HEK293 (cell line): ENCODE data around the gene ZSCAN12.

Experiments
- CTCF ChIA-PET: fragments of 350-600 bp; formaldehyde crosslinking; extraction: SDS; loops from one replicate; lab custom pipeline; 2021; ENCODE audit warnings: antibody characterized with exemption; lab: Yijun Ruan, JAX
- POLR2A ChIA-PET: fragments of 300-600 bp; formaldehyde crosslinking; extraction: SDS; loops from one replicate; lab custom pipeline; 2020; ENCODE audit warnings: antibody characterized with exemption, inconsistent platforms; lab: Yijun Ruan, JAX
- H3K27ac ChIP-seq: fragments of 200-500 bp; sonication (Bioruptor generic); 2 replicates; pipeline ENCODE4 v1.5.1; 2014; ENCODE audit warnings: low read depth, low read length, control low read depth, inconsistent platforms; ENCODE audit errors: extremely low read depth
- H3K36me3 ChIP-seq, 2 experiments: fragments of 200-500 bp in 1 of 2; sonication (Bioruptor generic) in 1 of 2; 1 replicate in 1 of 2; 2 replicates in 1 of 2; pipeline ENCODE4 v1.5.1; 2014 to 2017; ENCODE audit warnings: inconsistent platforms in 2 of 2, low read length in 2 of 2; ENCODE audit not compliant: control insufficient read depth in 2 of 2, insufficient read depth in 1 of 2
- H3K4me1 ChIP-seq: fragments of 200-500 bp; sonication (Bioruptor generic); 2 replicates; pipeline ENCODE4 v1.5.1; 2014; ENCODE audit warnings: mild to moderate bottlenecking, low read length, inconsistent platforms; ENCODE audit not compliant: control insufficient read depth, insufficient read depth
- H3K4me3 ChIP-seq: 2 replicates; pipeline ENCODE4 v1.5.1; 2011; ENCODE audit warnings: low read depth, mild to moderate bottlenecking, control low read depth, low read length, moderate library complexity
- H3K9me3 ChIP-seq: fragments of 200-500 bp; sonication (Bioruptor generic); 2 replicates; pipeline ENCODE4 v1.5.1; 2014; ENCODE audit warnings: low read depth, low read length, inconsistent platforms; ENCODE audit not compliant: control insufficient read depth, insufficient read depth
- FEZF1 ChIP-seq: fragments of 450-650 bp; formaldehyde crosslinking; IDR thresholded peaks from 2 replicates; pipeline ENCODE4 v1.5.1; 2016; ENCODE audit warnings: missing biosample characterization, missing genetic modification characterization
- GFI1B ChIP-seq: fragments of 450-650 bp; formaldehyde crosslinking; IDR thresholded peaks from 2 replicates; pipeline ENCODE4 v1.5.1; 2016; ENCODE audit warnings: missing biosample characterization, missing genetic modification characterization
- HOXD13 ChIP-seq: sonication (generic); formaldehyde crosslinking; IDR thresholded peaks from 2 replicates; pipeline ENCODE4 v1.8.0; 2022; ENCODE audit warnings: missing genetic modification reagents, borderline replicate concordance
- MEIS1 ChIP-seq: sonication (generic); formaldehyde crosslinking; IDR thresholded peaks from 2 replicates; pipeline ENCODE4 v1.8.1; 2022; ENCODE audit warnings: missing genetic modification reagents, mild to moderate bottlenecking, borderline replicate concordance
- ZBTB11 ChIP-seq: fragments of 450-650 bp; formaldehyde crosslinking; conservative IDR thresholded peaks from 2 replicates; pipeline ENCODE4 v1.5.1; 2016; ENCODE audit warnings: low read depth, missing biosample characterization, missing genetic modification characterization
- ZBTB17 ChIP-seq: fragments of 450-650 bp; formaldehyde crosslinking; IDR thresholded peaks from 2 replicates; pipeline ENCODE4 v1.5.1; 2016; ENCODE audit warnings: missing biosample characterization, missing genetic modification characterization
- ZFHX2 ChIP-seq: fragments of 450-650 bp; formaldehyde crosslinking; conservative IDR thresholded peaks from 2 replicates; pipeline ENCODE4 v1.5.1; 2016; ENCODE audit warnings: missing biosample characterization, missing genetic modification characterization
- ZIC2 ChIP-seq: fragments of 450-650 bp; formaldehyde crosslinking; IDR thresholded peaks from 2 replicates; pipeline ENCODE4 v1.5.1; 2016; ENCODE audit warnings: missing biosample characterization, missing genetic modification characterization
- ZNF223 ChIP-seq: fragments of 450-650 bp; formaldehyde crosslinking; IDR thresholded peaks from 2 replicates; pipeline ENCODE4 v1.5.1; 2016; ENCODE audit warnings: missing biosample characterization, missing genetic modification characterization
- ZNF248 ChIP-seq: fragments of 450-650 bp; formaldehyde crosslinking; IDR thresholded peaks from 2 replicates; pipeline ENCODE4 v1.5.1; 2017; ENCODE audit warnings: missing biosample characterization, missing genetic modification characterization
- ZNF311 ChIP-seq: fragments of 450-650 bp; formaldehyde crosslinking; IDR thresholded peaks from 2 replicates; pipeline ENCODE4 v1.5.1; 2017; ENCODE audit warnings: missing biosample characterization, missing genetic modification characterization, borderline replicate concordance
- ZNF324 ChIP-seq: fragments of 450-650 bp; formaldehyde crosslinking; IDR thresholded peaks from 2 replicates; pipeline ENCODE4 v1.5.1; 2016; ENCODE audit warnings: missing biosample characterization, missing genetic modification characterization
- ZNF433 ChIP-seq: fragments of 450-650 bp; formaldehyde crosslinking; IDR thresholded peaks from 2 replicates; pipeline ENCODE4 v1.5.1; 2016; ENCODE audit warnings: missing biosample characterization, missing genetic modification characterization, low read depth
- ZNF510 ChIP-seq: fragments of 450-650 bp; formaldehyde crosslinking; IDR thresholded peaks from 2 replicates; pipeline ENCODE4 v1.5.1; 2018; ENCODE audit warnings: mild to moderate bottlenecking, missing genetic modification characterization, missing biosample characterization; ENCODE audit not compliant: insufficient replicate concordance
- ZNF560 ChIP-seq: fragments of 450-650 bp; formaldehyde crosslinking; IDR thresholded peaks from 2 replicates; pipeline ENCODE4 v1.5.1; 2017; ENCODE audit warnings: missing biosample characterization, missing genetic modification characterization, borderline replicate concordance
- ZNF658 ChIP-seq: fragments of 450-650 bp; formaldehyde crosslinking; IDR thresholded peaks from 2 replicates; pipeline ENCODE4; 2016; ENCODE audit warnings: missing biosample characterization, missing genetic modification characterization
- ZSCAN30 ChIP-seq: fragments of 450-650 bp; IDR thresholded peaks from 2 replicates; pipeline ENCODE4 v1.5.1; 2018; ENCODE audit warnings: missing biosample characterization, mild to moderate bottlenecking, missing genetic modification characterization, moderate library complexity
- TF ChIP-seq, protein P1 (sequence below): fragments of 450-650 bp; formaldehyde crosslinking; IDR thresholded peaks from 2 replicates; pipeline ENCODE4 v1.5.1; 2016; ENCODE audit warnings: missing biosample characterization, missing genetic modification characterization, borderline replicate concordance
- TF ChIP-seq, protein P2 (sequence below): fragments of 450-650 bp; formaldehyde crosslinking; IDR thresholded peaks from 2 replicates; pipeline ENCODE4 v1.5.1; 2016; ENCODE audit warnings: missing biosample characterization, missing genetic modification characterization, borderline replicate concordance

Gene ZSCAN12

GRCh38 chr6:28436404-28436803 lies 36.9 kb upstream of the ZSCAN12 start:
- no peaks in the 10 kb centered on the region for H3K4me1 ChIP-seq
- POLR2A ChIA-PET = no interaction called here
- CTCF ChIA-PET = interaction anchor here (0.9 kb wide), 1 partner anchor 148 kb away, joined by 3 read pairs; no protein-coding TSS in a partner anchor
- TF ChIP-seq ZSCAN30 = no peak
- TF ChIP-seq ZBTB17 = no peak
- no peak for TF ChIP-seq ZNF560 (tag by site-specific recombination)
- no peak for TF ChIP-seq ZNF658
- no peak for TF ChIP-seq ZNF223 (tag by site-specific recombination)
- TF ChIP-seq, protein P1, sequence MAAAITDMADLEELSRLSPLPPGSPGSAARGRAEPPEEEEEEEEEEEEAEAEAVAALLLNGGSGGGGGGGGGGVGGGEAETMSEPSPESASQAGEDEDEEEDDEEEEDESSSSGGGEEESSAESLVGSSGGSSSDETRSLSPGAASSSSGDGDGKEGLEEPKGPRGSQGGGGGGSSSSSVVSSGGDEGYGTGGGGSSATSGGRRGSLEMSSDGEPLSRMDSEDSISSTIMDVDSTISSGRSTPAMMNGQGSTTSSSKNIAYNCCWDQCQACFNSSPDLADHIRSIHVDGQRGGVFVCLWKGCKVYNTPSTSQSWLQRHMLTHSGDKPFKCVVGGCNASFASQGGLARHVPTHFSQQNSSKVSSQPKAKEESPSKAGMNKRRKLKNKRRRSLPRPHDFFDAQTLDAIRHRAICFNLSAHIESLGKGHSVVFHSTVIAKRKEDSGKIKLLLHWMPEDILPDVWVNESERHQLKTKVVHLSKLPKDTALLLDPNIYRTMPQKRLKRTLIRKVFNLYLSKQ (tag by site-specific recombination) = no peak
- TF ChIP-seq, protein P2, sequence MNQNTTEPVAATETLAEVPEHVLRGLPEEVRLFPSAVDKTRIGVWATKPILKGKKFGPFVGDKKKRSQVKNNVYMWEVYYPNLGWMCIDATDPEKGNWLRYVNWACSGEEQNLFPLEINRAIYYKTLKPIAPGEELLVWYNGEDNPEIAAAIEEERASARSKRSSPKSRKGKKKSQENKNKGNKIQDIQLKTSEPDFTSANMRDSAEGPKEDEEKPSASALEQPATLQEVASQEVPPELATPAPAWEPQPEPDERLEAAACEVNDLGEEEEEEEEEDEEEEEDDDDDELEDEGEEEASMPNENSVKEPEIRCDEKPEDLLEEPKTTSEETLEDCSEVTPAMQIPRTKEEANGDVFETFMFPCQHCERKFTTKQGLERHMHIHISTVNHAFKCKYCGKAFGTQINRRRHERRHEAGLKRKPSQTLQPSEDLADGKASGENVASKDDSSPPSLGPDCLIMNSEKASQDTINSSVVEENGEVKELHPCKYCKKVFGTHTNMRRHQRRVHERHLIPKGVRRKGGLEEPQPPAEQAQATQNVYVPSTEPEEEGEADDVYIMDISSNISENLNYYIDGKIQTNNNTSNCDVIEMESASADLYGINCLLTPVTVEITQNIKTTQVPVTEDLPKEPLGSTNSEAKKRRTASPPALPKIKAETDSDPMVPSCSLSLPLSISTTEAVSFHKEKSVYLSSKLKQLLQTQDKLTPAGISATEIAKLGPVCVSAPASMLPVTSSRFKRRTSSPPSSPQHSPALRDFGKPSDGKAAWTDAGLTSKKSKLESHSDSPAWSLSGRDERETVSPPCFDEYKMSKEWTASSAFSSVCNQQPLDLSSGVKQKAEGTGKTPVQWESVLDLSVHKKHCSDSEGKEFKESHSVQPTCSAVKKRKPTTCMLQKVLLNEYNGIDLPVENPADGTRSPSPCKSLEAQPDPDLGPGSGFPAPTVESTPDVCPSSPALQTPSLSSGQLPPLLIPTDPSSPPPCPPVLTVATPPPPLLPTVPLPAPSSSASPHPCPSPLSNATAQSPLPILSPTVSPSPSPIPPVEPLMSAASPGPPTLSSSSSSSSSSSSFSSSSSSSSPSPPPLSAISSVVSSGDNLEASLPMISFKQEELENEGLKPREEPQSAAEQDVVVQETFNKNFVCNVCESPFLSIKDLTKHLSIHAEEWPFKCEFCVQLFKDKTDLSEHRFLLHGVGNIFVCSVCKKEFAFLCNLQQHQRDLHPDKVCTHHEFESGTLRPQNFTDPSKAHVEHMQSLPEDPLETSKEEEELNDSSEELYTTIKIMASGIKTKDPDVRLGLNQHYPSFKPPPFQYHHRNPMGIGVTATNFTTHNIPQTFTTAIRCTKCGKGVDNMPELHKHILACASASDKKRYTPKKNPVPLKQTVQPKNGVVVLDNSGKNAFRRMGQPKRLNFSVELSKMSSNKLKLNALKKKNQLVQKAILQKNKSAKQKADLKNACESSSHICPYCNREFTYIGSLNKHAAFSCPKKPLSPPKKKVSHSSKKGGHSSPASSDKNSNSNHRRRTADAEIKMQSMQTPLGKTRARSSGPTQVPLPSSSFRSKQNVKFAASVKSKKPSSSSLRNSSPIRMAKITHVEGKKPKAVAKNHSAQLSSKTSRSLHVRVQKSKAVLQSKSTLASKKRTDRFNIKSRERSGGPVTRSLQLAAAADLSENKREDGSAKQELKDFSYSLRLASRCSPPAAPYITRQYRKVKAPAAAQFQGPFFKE (tag by site-specific recombination) = no peak
- TF ChIP-seq ZNF248 (tag by site-specific recombination) = no peak
- no peak for TF ChIP-seq ZNF324 (tag by site-specific recombination)
- TF ChIP-seq ZBTB11 = no peak
- TF ChIP-seq ZNF510 (tag by site-specific recombination) = no peak
- no peak for TF ChIP-seq ZNF311 (tag by site-specific recombination)
- TF ChIP-seq FEZF1 = no peak
- no peak for TF ChIP-seq HOXD13
- TF ChIP-seq ZFHX2 (tag by site-specific recombination) = no peak
- TF ChIP-seq ZIC2 (tag by site-specific recombination) = no peak
- no peak for TF ChIP-seq ZNF433
- no peak for TF ChIP-seq MEIS1 (CRISPR knock-in tag)
- TF ChIP-seq GFI1B (tag by site-specific recombination) = no peak
- no peaks in the 10 kb centered on the region for H3K9me3 ChIP-seq
- H3K27ac ChIP-seq = no peak overlapping the region
- H3K36me3 ChIP-seq = peaks cover 9 to 21% of the 10 kb centered on the region in 2 experiments; a peak in 1 of 3 replicates
- no peak overlapping the region for H3K4me3 ChIP-seq
